Liver (tissue), 4 donors: Measurements from ENCODE around the gene MFSD6. TPM values are rescaled to one million over a fixed set of nuclear protein-coding genes. Genes with fewer than 3 reads are reported as not detected.

ENCODE experiments used
- polyA plus RNA-seq, 2 donors: library from polyadenylated mRNA; stranded (reverse) in 1 of 2; unstranded in 1 of 2; fragments of 200-250 nt in 1 of 2; fragments of >200 nt in 1 of 2; fragmentation: Nextera tagmentation in 1 of 2; extraction: Ambion mirVana in 1 of 2; gene quantifications; one replicate each; pipeline versions ENCODE4 v1.2.1 to v1.2.3, GENCODE V29; 2013 to 2015
- total RNA-seq, 2 donors: library from RNA; depleted of rRNA; stranded (reverse); fragments of >200 nt; gene quantifications; one replicate each; pipeline ENCODE4 v1.2.3, GENCODE V29; 2014
- donor health status: healthy.
- donor health status: healthy.
- donor health status: healthy.

MFSD6 gene
- total and polyA plus RNA-seq, 4 donors, result 0.83 to 9.5 (median 2.4) TPM

Other genes with a start within 250 kb of the MFSD6 start
- 10 to 100 TPM; 20.2 to 36.3 TPM for gene HIBCH, start 88.5 kb upstream of the MFSD6 start, total RNA-seq
- 10 to 100 TPM; 29.3 to 65.2 TPM for gene HIBCH, start 88.5 kb upstream of the MFSD6 start, polyA plus RNA-seq
- gene INPP1, start 64.8 kb upstream of the MFSD6 start, total RNA-seq, result 10 to 100 TPM in 1 of 2 donors, 1 to 10 TPM in 1; 9.1 to 11.9 TPM
- gene INPP1, start 64.8 kb upstream of the MFSD6 start, polyA plus RNA-seq, result 10 to 100 TPM; 12.9 to 13.2 TPM
- 1 to 10 TPM; 4.6 to 6.1 TPM for gene NEMP2, start 126.4 kb downstream of the MFSD6 start, total RNA-seq
- gene NEMP2, start 126.4 kb downstream of the MFSD6 start, polyA plus RNA-seq, result under 1 TPM; 0.67 to 0.93 TPM
- 10 to 100 TPM; 26.6 to 31.0 TPM for gene NAB1, start 240.7 kb downstream of the MFSD6 start, total RNA-seq
- gene NAB1, start 240.7 kb downstream of the MFSD6 start, polyA plus RNA-seq, result 10 to 100 TPM in 1 of 2 donors, 1 to 10 TPM in 1; 5.8 to 10.9 TPM